Immature natural killer cell (primary cell): ENCODE results near the gene SH3PXD2A. TPM values are rescaled to one million over a fixed set of nuclear protein-coding genes. Genes with fewer than 3 reads are reported as not detected.
A peak's percentile ranks its signal among the peaks of the same experiment; 100 is the strongest.
"Not testable (repeated sequence)": the region's sequence is repeated elsewhere in the genome, so short reads cannot be mapped to it uniquely, and the experiment has no call there.

Experiments
- DNase-seq, 3 donors: peaks; one replicate each; pipeline ENCODE4 v3.0.0; 2022; ENCODE audit warnings: mixed read lengths in 1 of 3
- H3K27ac Mint-ChIP-seq, 6 donors: one replicate each; pipeline ENCODE4 v1.8.0; 2020; ENCODE audit warnings: mixed read lengths in 6 of 6, mild to moderate bottlenecking in 5 of 6, inconsistent platforms in 4 of 6, moderate library complexity in 3 of 6
- H3K27me3 Mint-ChIP-seq, 3 donors: one replicate each; pipeline ENCODE4 v1.8.0; 2020 to 2021; ENCODE audit warnings: low read depth in 3 of 3, mild to moderate bottlenecking in 3 of 3, mixed read lengths in 3 of 3, moderate library complexity in 3 of 3, inconsistent platforms in 1 of 3
- H3K36me3 Mint-ChIP-seq, 3 donors: one replicate each; pipeline ENCODE4 v1.8.0; 2020; ENCODE audit warnings: mixed read lengths in 3 of 3, inconsistent platforms in 2 of 3, mild to moderate bottlenecking in 2 of 3
- H3K4me1 Mint-ChIP-seq, 2 donors: one replicate each; pipeline ENCODE4 v1.8.0; 2020; ENCODE audit warnings: inconsistent platforms in 2 of 2, mild to moderate bottlenecking in 2 of 2, mixed read lengths in 2 of 2, moderate library complexity in 1 of 2
- H3K4me3 Mint-ChIP-seq, 5 donors: one replicate each; pipeline ENCODE4 v1.8.0; 2020; ENCODE audit warnings: mild to moderate bottlenecking in 5 of 5, mixed read lengths in 5 of 5, inconsistent platforms in 3 of 5, moderate library complexity in 3 of 5
- H3K9me3 Mint-ChIP-seq, 6 donors: one replicate each; pipeline ENCODE4 v1.8.0; 2020; ENCODE audit warnings: mild to moderate bottlenecking in 6 of 6, mixed read lengths in 6 of 6, inconsistent platforms in 4 of 6, moderate library complexity in 3 of 6
- polyA plus RNA-seq, 3 donors: library from polyadenylated mRNA; unstranded; fragments of 300-500 nt; fragmentation: Illumina TruSeq; gene quantifications; one replicate each; pipeline ENCODE4 v1.2.3, GENCODE V29; 2021

The SH3PXD2A gene
- polyA plus RNA-seq, 3 donors from 2014 or later, result 0.07 to 0.43 TPM; not detected in 1

- peaks cover 33 to 36% of the 10 kb centered on the region in 2 donors for H3K4me1 Mint-ChIP-seq
These were observed 91.8 kb downstream of the SH3PXD2A start for GRCh38 chr10:103763374-103764202.

GRCh38 chr10:103762916-103763315, 92.5 kb downstream of the SH3PXD2A start:
- Mint-ChIP-seq H3K4me1 (peaks cover 40 to 43% of the 10 kb centered on the region in 2 donors), H3K27ac (peak overlapping the region in 2 of 6 donors; percentile 21 to 67), H3K4me3 (no peak overlapping the region), H3K36me3 (no peaks in the 10 kb centered on the region), H3K9me3 (no peaks in the 10 kb centered on the region), H3K27me3 (peaks cover 0 to 6% (median 3%) of the 10 kb centered on the region in 3 donors)
- DNase-seq, result no peak

More at GRCh38 chr10:103763374-103764202, 91.8 kb downstream of the SH3PXD2A start:
- peak in 2 of 3 donors; percentile 11 to 12 for DNase-seq
- H3K36me3 Mint-ChIP-seq, result no peaks in the 10 kb centered on the region
- peak overlapping the region; percentile 25 to 76 (median 57) for H3K4me3 Mint-ChIP-seq
- H3K27ac Mint-ChIP-seq, result peak overlapping the region; percentile 6 to 58 (median 46)
- H3K27me3 Mint-ChIP-seq, result peaks cover 0 to 4% (median 2%) of the 10 kb centered on the region in 3 donors
- no peaks in the 10 kb centered on the region for H3K9me3 Mint-ChIP-seq

- Mint-ChIP-seq H3K9me3 (no peaks in the 10 kb centered on the region), H3K4me1 (peaks cover 46 to 50% of the 10 kb centered on the region in 2 donors), H3K27ac (no peak overlapping the region), H3K4me3 (no peak overlapping the region), H3K27me3 (peaks cover 0 to 9% (median 7%) of the 10 kb centered on the region in 3 donors), H3K36me3 (no peaks in the 10 kb centered on the region)
- DNase-seq, result no peak
These were observed 93.2 kb downstream of the SH3PXD2A start for GRCh38 chr10:103762162-103762561.

GRCh38 chr10:103761075-103761920, 94.1 kb downstream of the SH3PXD2A start:
- no peak overlapping the region for H3K4me3 Mint-ChIP-seq
- H3K36me3 Mint-ChIP-seq, result no peaks in the 10 kb centered on the region
- peaks cover 43 to 47% of the 10 kb centered on the region in 2 donors for H3K4me1 Mint-ChIP-seq
- DNase-seq, result no peak
- no peak overlapping the region for H3K27ac Mint-ChIP-seq
- no peaks in the 10 kb centered on the region for H3K9me3 Mint-ChIP-seq
- peaks cover 0 to 11% (median 7%) of the 10 kb centered on the region in 3 donors for H3K27me3 Mint-ChIP-seq

- H3K27ac Mint-ChIP-seq, DNase-seq, H3K36me3 Mint-ChIP-seq, H3K4me3 Mint-ChIP-seq, H3K9me3 Mint-ChIP-seq: not testable (repeated sequence)
- Mint-ChIP-seq H3K4me1 (peaks cover 32 to 37% of the 10 kb centered on the region in 2 donors), H3K27me3 (peaks cover 0 to 11% (median 7%) of the 10 kb centered on the region in 3 donors)
These were observed 95.1 kb downstream of the SH3PXD2A start for GRCh38 chr10:103760233-103760632.

GRCh38 chr10:103759100-103759781, 96.1 kb downstream of the SH3PXD2A start:
- H3K27ac Mint-ChIP-seq, result no peak overlapping the region

GRCh38 chr10:103758294-103758681, 97.1 kb downstream of the SH3PXD2A start:
- peak overlapping the region in 3 of 5 donors; percentile 23 to 68 (median 26) for H3K4me3 Mint-ChIP-seq
- peaks cover 14 to 19% of the 10 kb centered on the region in 2 donors for H3K4me1 Mint-ChIP-seq
- no peaks in the 10 kb centered on the region for H3K9me3 Mint-ChIP-seq
- no peaks in the 10 kb centered on the region for H3K36me3 Mint-ChIP-seq
- peaks cover 0 to 7% (median 7%) of the 10 kb centered on the region in 3 donors for H3K27me3 Mint-ChIP-seq
- DNase-seq, result no peak
- peak overlapping the region in 1 of 6 donors; percentile 27 for H3K27ac Mint-ChIP-seq

More at GRCh38 chr10:103759100-103759781, 96.1 kb downstream of the SH3PXD2A start:
- no peak for DNase-seq
- Mint-ChIP-seq H3K4me3 (no peak overlapping the region), H3K27me3 (peaks cover 0 to 11% (median 7%) of the 10 kb centered on the region in 3 donors), H3K4me1 (peaks cover 23 to 29% of the 10 kb centered on the region in 2 donors), H3K9me3 (no peaks in the 10 kb centered on the region), H3K36me3 (no peaks in the 10 kb centered on the region)

GRCh38 chr10:103757531-103758293, 97.7 kb downstream of the SH3PXD2A start:
- H3K27me3 Mint-ChIP-seq, result peaks cover 0 to 7% (median 5%) of the 10 kb centered on the region in 3 donors
- peak; percentile 14 to 34 (median 22) for DNase-seq
- H3K9me3 Mint-ChIP-seq, result peaks cover 0 to under 1% (median 0%) of the 10 kb centered on the region in 6 donors
- H3K27ac Mint-ChIP-seq, result peak overlapping the region in 1 of 6 donors; percentile 27
- H3K36me3 Mint-ChIP-seq, result no peaks in the 10 kb centered on the region
- H3K4me1 Mint-ChIP-seq, result peaks cover 13 to 19% of the 10 kb centered on the region in 2 donors
- H3K4me3 Mint-ChIP-seq, result peak overlapping the region in 2 of 5 donors; percentile 23 to 68

GRCh38 chr10:103756277-103756869, 99.0 kb downstream of the SH3PXD2A start:
- H3K36me3 Mint-ChIP-seq, result no peaks in the 10 kb centered on the region
- peak overlapping the region in 1 of 6 donors; percentile 60 for H3K27ac Mint-ChIP-seq
- H3K4me1 Mint-ChIP-seq, result peaks cover 13 to 19% of the 10 kb centered on the region in 2 donors

GRCh38 chr10:103752680-103753248, 102.6 kb downstream of the SH3PXD2A start:
- Mint-ChIP-seq H3K36me3 (no peaks in the 10 kb centered on the region), H3K9me3 (peaks cover 0 to 4% (median 3%) of the 10 kb centered on the region in 6 donors), H3K27ac (no peak overlapping the region), H3K4me1 (peaks cover 5 to 6% of the 10 kb centered on the region in 2 donors), H3K4me3 (no peak overlapping the region), H3K27me3 (peaks cover 0 to 3% (median 2%) of the 10 kb centered on the region in 3 donors)
- DNase-seq, result peak in 1 of 3 donors; percentile 16

More at GRCh38 chr10:103756277-103756869, 99.0 kb downstream of the SH3PXD2A start:
- Mint-ChIP-seq H3K27me3 (peaks cover 0 to 7% (median 5%) of the 10 kb centered on the region in 3 donors), H3K9me3 (peaks cover 0 to 4% (median 2%) of the 10 kb centered on the region in 6 donors), H3K4me3 (peak overlapping the region in 1 of 5 donors; percentile 9)
- no peak for DNase-seq

- no peaks in the 10 kb centered on the region for H3K36me3 Mint-ChIP-seq
- H3K9me3 Mint-ChIP-seq, result peaks cover 0 to 4% (median 3%) of the 10 kb centered on the region in 6 donors
- H3K27ac Mint-ChIP-seq, result no peak overlapping the region
- H3K4me1 Mint-ChIP-seq, result no peaks in the 10 kb centered on the region
- no peak overlapping the region for H3K4me3 Mint-ChIP-seq
- no peak for DNase-seq
- H3K27me3 Mint-ChIP-seq, result peaks cover 0 to 1% (median 0%) of the 10 kb centered on the region in 3 donors
These were observed 103.6 kb downstream of the SH3PXD2A start for GRCh38 chr10:103751667-103752290.
